Skeletal muscle cell (primary cell): ENCODE data around the gene NRXN2.
"Not testable (repeated sequence)": the region's sequence is repeated elsewhere in the genome, so short reads cannot be mapped to it uniquely, and the experiment has no call there.

Source experiments
- DNase-seq: peaks from one replicate; pipeline ENCODE4 v3.0.0-alpha.2; 2010; ENCODE audit warnings: low read depth
- H3K4me3 ChIP-seq: 2 replicates; pipeline ENCODE4 v1.5.1; 2011; ENCODE audit warnings: low read depth, mild to moderate bottlenecking, control low read depth, low read length, moderate library complexity

NRXN2 gene

GRCh38 chr11:64712430-64713015 lies 10.5 kb downstream of the NRXN2 start:
- DNase-seq: no peak
- no peak overlapping the region for H3K4me3 ChIP-seq

GRCh38 chr11:64711956-64712362 lies 11.0 kb downstream of the NRXN2 start:
- DNase-seq: no peak
- H3K4me3 ChIP-seq: no peak overlapping the region

GRCh38 chr11:64711138-64711955 lies 11.7 kb downstream of the NRXN2 start:
- no peak overlapping the region for H3K4me3 ChIP-seq
- no peak for DNase-seq

GRCh38 chr11:64710418-64711137 lies 12.4 kb downstream of the NRXN2 start:
- DNase-seq: no peak
- no peak overlapping the region for H3K4me3 ChIP-seq

GRCh38 chr11:64705501-64705900 lies 17.5 kb downstream of the NRXN2 start:
- DNase-seq: no peak

GRCh38 chr11:64703048-64703447 lies 19.9 kb downstream of the NRXN2 start:
- H3K4me3 ChIP-seq: no peak overlapping the region
- no peak for DNase-seq

More at GRCh38 chr11:64705501-64705900, 17.5 kb downstream of the NRXN2 start:
- no peak overlapping the region for H3K4me3 ChIP-seq

- not testable (repeated sequence) for DNase-seq, H3K4me3 ChIP-seq
Measured at GRCh38 chr11:64701956-64702355, 21.0 kb downstream of the NRXN2 start.

GRCh38 chr11:64698427-64698826 lies 24.6 kb downstream of the NRXN2 start:
- H3K4me3 ChIP-seq: no peak overlapping the region
- DNase-seq: no peak

GRCh38 chr11:64697663-64698375 lies 25.2 kb downstream of the NRXN2 start:
- H3K4me3 ChIP-seq: no peak overlapping the region
- DNase-seq: no peak

- no peak for DNase-seq
- no peak overlapping the region for H3K4me3 ChIP-seq
Measured at GRCh38 chr11:64696045-64696444, 27.0 kb downstream of the NRXN2 start.

- no peak for DNase-seq
- H3K4me3 ChIP-seq: no peak overlapping the region
Measured at GRCh38 chr11:64695548-64695947, 27.4 kb downstream of the NRXN2 start.

GRCh38 chr11:64694821-64695365 lies 28.1 kb downstream of the NRXN2 start:
- H3K4me3 ChIP-seq: no peak overlapping the region
- DNase-seq: no peak

- no peak for DNase-seq
- H3K4me3 ChIP-seq: no peak overlapping the region
Measured at GRCh38 chr11:64694026-64694755, 28.8 kb downstream of the NRXN2 start.

GRCh38 chr11:64692764-64693331 lies 30.1 kb downstream of the NRXN2 start:
- H3K4me3 ChIP-seq: no peak overlapping the region
- no peak for DNase-seq

- DNase-seq: no peak
Measured at GRCh38 chr11:64691543-64691942, 31.5 kb downstream of the NRXN2 start.

GRCh38 chr11:64690235-64690634 lies 32.8 kb downstream of the NRXN2 start:
- H3K4me3 ChIP-seq: no peak overlapping the region
- DNase-seq: no peak

More at GRCh38 chr11:64691543-64691942, 31.5 kb downstream of the NRXN2 start:
- no peak overlapping the region for H3K4me3 ChIP-seq

- H3K4me3 ChIP-seq: peak overlapping the region; percentile 47
- DNase-seq: peak; percentile 46
Measured at GRCh38 chr11:64688534-64688982, 34.4 kb downstream of the NRXN2 start.
